HG03558 (cell line): Measurements from ENCODE around the gene MAGOH.
"Not testable (repeated sequence)": the region's sequence is repeated elsewhere in the genome, so short reads cannot be mapped to it uniquely, and the experiment has no call there.

Experiments
- ATAC-seq: cut with Tn5 transposase; IDR thresholded peaks from one replicate; pipeline ENCODE4 v1.9.1; 2021; ENCODE audit warnings: moderate number of reproducible peaks; ENCODE audit not compliant: unreplicated experiment; ENCODE audit errors: extremely low read depth

The MAGOH gene

GRCh38 chr1:53238197-53239155, at the start of gene MAGOH:
Gene MAGOH, minus strand, starts transcription at chr1:53238518. Its CDS starts 70 bp downstream, at chr1:53238448.
- peak; percentile 77 for ATAC-seq

DNA sequence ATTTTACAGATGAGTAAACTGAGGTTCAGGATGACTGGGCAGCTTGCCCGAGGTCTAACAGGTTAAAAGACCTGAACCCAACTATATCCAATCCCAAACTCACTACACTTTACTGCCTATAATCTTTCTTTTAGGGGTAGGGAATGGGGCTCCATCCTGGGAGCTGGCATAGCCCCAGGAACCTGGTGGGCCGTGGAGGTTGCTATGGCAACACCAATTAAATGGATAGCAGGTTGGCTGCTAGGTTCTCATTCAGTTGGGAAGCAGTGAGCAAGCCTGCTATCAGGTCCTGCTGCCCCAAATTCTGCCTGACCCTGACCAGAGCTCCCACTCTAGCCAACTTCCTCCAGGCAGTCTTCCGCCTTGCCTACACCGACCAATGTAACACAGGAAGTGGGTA, 48.6 kb upstream of the MAGOH start:
- ATAC-seq, result no peak

DNA sequence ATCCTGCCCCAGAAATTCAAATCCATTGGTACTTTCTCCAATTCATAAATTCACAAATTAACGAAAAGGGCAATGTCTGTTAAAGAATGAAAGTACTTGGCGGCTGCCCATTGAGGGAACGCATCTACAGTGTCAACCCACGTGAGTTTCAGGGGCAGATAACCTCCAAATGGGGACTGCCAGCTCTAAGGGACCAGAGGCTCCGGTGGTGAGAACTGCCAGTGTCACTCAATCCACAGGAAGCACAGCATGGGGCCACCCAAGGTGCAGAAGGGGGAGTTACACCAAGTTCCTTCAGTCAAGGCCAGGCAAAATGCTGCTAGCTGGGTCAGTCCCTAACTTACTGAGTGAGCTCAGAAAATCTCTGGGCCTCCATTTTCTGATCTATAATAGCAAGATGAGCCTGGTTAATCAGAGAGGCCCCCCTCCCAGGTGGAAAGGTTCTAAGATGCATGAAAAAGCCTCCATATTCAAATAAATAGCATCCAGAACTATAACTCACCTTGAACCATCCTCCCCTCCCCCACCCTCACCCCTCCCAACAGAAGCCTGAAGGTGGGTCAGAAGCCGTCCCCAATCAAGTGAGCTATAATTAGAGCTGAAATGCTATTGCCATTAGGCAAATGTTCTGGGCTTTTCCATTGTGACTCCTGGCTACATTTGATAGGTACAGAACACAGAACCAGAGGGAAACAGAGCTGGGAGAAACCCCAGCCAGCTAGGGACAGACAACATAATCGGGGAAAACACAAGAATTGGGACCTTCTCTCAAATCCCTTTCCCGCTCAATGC, 47.8 kb upstream of the MAGOH start:
- no peak for ATAC-seq

- ATAC-seq, result no peak
These were observed 47.2 kb upstream of the MAGOH start for GRCh38 chr1:53285546-53285945.

- ATAC-seq, result no peak
These were observed 46.1 kb upstream of the MAGOH start for GRCh38 chr1:53284224-53285020.

GRCh38 chr1:53283156-53283555, 44.8 kb upstream of the MAGOH start:
- ATAC-seq, result not testable (repeated sequence)

DNA sequence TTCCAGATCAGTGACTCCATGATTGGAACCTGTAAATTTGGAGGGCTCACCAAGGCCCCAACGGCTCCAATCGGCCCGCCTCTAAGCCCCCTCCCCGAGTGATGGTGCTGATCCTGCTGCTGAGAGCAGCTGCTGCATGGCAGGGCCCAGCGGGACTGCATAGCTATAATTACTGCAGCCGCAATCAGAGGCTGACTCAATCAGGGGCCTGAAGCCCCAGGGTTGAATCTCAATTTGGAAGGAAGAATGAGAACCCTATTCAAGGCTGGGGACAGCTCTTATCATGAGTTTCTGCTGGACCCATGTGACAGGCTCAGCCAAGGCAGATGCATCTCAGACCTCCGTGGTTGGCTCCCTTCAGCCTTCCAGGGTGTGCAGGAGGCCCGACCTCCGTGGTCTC, 42.8 kb upstream of the MAGOH start:
- no peak for ATAC-seq

- no peak for ATAC-seq
These were observed 42.2 kb upstream of the MAGOH start for GRCh38 chr1:53280496-53280895.

DNA sequence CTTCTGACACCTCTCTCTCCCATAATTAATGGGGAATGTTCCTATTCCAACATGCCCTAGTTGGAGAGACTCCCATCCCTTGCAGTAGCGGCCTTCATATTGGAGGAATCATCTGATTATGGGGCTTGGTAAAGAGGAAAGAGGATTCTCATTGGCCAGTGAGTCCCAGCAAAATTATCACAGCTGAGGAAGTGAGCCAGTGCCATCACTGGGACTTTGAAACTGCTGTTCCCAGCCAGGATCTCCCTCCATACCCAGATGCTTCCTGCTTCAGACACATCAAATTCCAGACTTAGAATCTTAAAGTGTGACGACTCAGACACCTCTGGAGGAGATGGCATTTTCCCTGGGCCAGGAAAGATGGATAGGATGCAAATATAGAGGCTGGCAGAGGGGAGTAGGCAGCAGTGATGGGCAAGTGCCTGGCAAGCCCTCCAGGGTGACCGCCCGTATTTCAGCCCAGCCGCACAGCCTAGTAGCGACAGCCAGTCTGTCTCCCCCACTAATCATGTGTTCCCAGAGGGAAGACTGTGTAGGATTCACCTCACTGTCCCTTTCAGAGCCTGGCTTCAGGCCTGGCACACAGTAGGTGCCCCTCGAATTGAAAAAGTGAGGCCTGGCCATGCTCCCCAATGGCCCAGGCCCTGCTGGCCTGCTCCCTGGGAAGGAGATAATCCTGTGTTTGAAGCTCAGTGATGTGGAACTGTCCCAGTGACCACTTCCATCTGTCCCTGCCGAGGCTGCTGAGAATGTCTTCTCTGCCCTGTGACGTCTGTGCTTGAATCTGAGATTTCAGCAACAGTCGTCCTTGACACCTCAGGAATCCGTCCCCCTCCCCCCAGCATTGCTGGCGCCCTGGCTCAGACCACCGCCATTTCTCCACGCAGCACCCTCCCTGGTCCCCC, 41.2 kb upstream of the MAGOH start:
- ATAC-seq, result no peak

DNA sequence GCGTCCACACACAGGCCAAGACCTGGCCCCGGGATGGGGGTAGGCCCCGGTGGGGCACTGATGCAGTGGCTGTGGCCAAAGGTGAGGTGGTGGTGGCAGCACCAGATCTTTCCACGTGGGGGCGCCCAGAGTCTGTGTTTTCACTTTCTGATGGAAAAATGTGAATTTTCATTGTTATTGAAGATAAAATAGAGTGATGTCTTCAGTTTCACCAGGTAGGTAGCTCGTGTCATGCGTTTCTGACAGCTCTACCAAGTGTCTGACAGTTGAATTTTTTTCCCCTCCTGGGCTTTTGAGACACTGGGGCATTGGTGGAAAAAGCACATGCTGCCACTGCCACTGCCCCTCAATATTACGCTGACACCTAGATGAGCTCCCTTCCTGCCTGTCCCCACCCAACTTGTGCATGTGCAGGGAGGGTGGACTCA, 40.0 kb upstream of the MAGOH start:
- no peak for ATAC-seq

DNA sequence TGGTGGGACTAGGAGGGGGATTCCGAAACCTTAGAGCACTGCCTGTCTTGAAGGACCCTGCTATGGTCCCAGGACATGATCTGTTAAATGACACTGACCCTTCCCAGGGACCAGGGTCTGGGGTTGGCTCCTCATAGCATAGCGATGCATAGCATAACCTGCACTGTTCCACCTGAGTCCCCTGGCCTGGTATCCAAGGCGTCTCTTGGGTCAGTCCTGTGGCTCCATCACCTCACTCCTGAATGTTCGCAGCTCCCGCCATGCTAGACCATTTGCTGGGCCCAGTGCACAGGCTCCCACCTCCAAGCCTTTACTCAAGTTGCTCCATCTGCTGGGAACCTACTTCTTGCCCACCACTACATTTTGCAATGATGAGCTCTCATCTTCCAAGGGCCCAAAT, 39.0 kb upstream of the MAGOH start:
- no peak for ATAC-seq

DNA sequence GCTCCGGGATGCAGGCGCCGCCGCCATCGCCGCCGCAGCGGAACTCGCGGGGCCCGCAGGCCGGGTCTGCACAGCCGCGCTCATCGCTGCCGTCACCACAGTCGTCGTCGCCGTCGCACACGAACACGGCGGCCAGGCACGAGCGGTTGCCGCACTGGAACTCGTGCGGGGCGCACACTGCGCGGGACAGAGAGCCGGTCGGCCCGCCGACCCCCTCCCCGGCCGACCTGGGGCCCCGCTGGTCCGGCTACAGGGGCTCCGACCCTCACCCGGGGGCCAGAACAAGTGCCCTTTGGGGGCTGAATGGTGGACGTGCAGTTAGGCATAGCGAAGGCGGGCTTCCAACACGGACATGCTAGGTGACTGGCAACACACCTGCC, 38.6 kb upstream of the MAGOH start:
- no peak for ATAC-seq

- no peak for ATAC-seq
These were observed 38.0 kb upstream of the MAGOH start for GRCh38 chr1:53276153-53276901.

GRCh38 chr1:53275566-53275965, 37.2 kb upstream of the MAGOH start:
- no peak for ATAC-seq

DNA sequence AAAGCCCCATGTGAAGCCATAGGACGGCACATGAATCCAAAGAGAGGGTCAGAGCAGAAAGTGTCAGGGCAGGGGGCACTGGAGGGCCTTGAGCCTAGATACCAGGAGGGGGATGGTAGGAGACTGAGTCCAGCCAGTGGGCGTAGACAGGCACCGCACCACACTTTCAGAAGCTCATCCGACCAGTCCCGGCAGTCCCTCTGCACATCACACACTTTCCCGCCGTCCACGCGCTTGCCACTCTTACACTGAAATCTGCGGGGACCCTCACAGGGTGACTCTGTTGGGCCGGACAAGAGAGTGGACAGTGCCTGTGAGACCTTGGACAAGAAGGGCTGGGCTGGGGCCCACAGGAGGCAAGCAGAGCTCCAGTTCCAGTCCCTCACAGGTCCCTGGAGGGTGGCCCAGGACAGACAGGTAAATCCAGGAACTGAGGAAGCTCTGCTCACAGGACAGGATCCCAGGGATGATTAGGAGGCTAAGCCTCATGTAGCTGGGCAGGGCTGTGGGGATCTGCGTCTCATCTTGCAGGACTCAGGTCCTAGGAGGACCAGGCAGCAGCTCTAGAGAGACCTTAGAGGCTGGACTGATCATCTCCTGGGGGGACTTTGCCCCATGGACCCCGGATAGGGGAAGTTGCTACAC, 36.3 kb upstream of the MAGOH start:
- ATAC-seq, result no peak

GRCh38 chr1:53274026-53274425, 35.7 kb upstream of the MAGOH start:
- ATAC-seq, result no peak

GRCh38 chr1:53273526-53273925, 35.2 kb upstream of the MAGOH start:
- ATAC-seq, result no peak

DNA sequence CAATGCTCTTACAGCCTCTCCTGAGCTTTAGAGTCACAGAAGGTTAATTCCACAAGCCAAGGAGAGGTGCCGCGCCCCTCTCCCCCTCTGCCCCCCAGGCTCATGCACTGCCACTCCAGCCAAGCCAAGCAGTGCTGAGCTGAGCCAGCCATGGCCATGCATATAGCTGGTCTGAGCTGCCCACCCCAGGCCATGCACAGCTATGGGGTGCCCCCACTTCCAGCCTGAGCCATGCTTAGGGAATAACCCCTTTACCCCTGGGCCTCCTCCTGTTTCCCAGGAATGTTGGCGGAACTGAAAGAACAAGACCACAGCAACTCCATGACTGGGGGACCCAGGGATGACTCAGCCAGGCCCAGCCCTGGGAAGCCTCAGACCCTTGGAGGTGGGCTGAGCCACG, 34.0 kb upstream of the MAGOH start:
- ATAC-seq, result no peak
